ENCODE measurements around the gene NHLH1.

The NHLH1 gene

DNA sequence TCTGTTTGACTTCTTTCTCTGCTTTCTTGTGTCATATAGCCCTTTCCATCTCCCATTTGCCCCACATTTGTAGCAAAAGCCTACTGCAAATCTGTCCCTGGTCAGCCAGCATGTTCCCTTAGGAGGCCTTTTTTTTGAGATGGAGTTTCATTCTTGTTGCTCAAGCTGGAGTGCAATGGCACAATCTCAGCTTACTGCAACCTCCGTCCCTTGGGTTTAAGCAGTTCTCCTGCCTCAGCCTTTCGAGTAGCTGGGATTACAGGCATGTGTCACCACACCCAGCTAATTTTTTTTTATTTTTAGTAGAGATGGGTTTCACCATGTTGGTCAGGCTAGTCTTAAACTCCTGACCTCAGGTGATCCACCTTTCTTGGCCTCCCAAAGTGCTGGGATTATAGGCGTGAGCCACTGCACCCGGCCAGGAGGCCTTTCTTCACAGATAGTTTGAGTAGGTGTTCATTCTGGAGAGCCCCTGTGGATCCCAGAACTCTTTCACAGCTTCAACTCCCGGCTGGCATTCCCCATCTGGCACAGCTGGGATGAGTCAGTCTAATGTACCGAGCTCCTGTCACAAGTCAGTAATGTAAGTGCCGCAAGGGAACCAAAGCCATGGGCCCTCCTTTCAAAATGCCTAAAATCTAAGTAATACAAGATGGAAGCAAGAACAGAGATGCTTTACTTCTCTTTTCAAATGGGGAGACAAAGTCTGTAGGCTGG, 9.4 kb upstream of the NHLH1 start:
- no peak overlapping the region for H3K27ac ChIP-seq
- no peak for DNase-seq (ENCODE audit: low read depth, low spot score)

DNA sequence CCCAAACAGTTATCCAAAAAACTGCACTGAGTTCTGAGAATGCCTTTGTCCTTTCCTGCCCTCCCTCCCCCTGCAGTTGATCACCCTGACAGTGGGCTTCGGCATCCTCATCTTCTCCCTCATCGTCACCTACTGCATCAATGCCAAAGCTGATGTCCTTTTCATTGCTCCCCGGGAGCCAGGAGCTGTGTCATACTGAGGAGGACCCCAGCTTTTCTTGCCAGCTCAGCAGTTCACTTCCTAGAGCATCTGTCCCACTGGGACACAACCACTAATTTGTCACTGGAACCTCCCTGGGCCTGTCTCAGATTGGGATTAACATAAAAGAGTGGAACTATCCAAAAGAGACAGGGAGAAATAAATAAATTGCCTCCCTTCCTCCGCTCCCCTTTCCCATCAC, 8.8 kb upstream of the NHLH1 start:
- H3K27ac ChIP-seq, result no peak overlapping the region

GRCh38 chr1:160359559-160360226, 7.2 kb upstream of the NHLH1 start:
- no peak overlapping the region for H3K27ac ChIP-seq

More for the DNA sequence above, 8.8 kb upstream of the NHLH1 start:
- no peak for DNase-seq (ENCODE audit: low read depth, low spot score)

DNA sequence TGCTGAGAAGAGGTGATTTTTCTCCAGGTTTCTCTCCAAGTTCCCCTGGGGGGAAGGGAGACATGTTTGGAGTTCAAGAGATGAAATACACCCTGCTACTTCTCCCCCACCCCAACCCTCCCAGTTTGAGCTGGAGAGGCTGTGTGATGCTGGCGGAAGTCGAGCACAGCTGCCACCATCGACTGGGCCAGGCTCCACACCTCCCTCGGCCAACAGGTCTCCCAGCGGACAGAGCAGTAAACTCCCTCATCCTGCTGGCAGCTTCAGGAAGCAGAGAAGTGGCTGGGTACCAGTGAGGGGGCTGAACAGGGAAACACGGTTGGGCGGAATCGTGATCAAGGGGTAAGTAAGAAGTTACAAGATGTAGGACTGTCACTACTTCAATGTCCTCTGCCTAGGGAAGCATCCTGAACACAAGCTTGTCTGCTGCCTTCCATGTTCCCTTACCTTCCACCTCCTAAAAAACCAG, 6.6 kb upstream of the NHLH1 start:
- H3K27ac ChIP-seq, result no peak overlapping the region
- DNase-seq (ENCODE audit: low read depth, low spot score), result no peak

More at GRCh38 chr1:160359559-160360226, 7.2 kb upstream of the NHLH1 start:
- DNase-seq (ENCODE audit: low read depth, low spot score), result no peak

DNA sequence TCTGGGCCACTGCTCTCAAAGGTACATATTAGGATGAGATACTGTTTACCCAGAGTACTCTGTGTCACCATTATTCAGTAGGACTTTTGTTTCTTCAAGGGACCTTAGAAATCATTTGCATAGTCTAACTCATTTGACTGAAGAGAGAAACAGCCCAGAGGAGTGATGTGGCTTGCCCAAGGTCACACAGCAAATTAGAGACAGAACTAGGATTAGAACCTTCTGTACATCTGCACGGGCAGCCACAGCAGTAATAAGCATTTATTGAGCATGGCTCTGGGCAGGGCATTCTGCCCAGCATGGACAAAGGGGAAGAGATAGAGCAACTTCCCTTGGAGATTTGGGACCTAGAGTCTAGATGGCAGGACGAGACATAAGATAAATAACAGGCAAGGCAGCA, 5.7 kb upstream of the NHLH1 start:
- no peak overlapping the region for H3K27ac ChIP-seq
- DNase-seq (ENCODE audit: low read depth, low spot score), result no peak

- no peak overlapping the region for H3K27ac ChIP-seq
- DNase-seq (ENCODE audit: low read depth, low spot score), result no peak
These were observed 5.1 kb upstream of the NHLH1 start for GRCh38 chr1:160361814-160362167.

DNA sequence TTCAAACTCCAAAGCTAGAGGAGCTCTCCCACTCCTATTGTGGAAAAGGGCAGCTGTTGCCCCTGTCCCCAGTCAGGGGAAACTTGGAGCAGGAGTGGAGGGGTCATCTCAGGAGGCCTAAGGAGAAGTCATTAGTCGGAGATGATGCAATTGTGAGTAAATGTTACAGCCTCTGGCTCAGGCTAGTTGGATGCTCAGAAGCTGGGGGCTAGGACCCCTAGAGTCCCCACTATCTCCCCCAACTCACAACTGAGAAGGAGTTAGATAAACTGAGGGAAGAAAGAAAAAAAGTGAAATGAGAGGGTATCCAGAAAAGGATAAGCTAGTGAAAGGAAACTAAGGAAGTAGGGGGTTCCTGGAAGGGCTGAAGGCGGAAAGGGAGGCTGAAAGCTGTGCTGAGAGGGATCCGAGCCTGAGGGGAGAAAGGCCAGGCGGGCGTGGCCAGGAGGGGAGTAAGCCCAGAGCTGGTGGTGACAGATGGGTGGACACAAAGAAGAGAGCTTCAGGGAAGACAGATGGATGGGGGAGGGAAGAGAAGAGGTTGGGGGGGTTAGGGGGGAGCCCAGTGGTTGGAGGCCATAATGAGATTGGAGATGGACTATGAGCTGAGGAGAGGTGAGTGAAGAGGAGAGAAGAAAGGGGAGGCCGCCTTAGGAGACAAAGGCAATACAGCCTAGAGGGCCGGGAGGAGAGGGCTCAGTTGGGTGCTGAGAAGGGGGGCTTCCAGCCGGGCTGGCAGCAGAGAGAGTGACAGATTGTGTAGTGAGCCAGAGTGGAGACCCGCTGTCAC, 4.5 kb upstream of the NHLH1 start:
- DNase-seq (ENCODE audit: low read depth, low spot score), result no peak
- H3K27ac ChIP-seq, result no peak overlapping the region

GRCh38 chr1:160363010-160363409, 3.9 kb upstream of the NHLH1 start:
- H3K27ac ChIP-seq, result no peak overlapping the region
- no peak for DNase-seq (ENCODE audit: low read depth, low spot score)

- H3K27ac ChIP-seq, result no peak overlapping the region
- no peak for DNase-seq (ENCODE audit: low read depth, low spot score)
These were observed 2.7 kb upstream of the NHLH1 start for GRCh38 chr1:160363951-160364735.

DNA sequence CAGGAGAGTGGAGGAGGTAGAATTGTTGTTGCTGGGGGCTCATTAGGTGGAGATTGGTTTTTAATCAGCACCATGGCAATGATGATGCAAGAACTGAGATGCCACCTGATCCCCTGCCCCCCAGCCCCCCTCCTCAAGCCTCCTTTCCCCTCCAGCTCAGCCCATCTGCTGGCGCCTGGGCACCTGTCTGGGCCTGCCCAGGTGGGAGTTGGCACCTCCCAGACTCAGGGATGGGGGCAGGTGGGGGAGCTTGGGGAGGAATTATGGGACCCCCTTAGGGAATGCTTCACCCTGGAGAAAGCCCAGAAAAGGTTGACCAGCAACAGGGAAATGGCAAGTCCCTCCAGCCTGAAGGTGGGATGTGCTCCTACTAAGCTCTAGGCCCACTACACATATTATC, 1.5 kb upstream of the NHLH1 start:
- no peak overlapping the region for H3K27ac ChIP-seq
- DNase-seq (ENCODE audit: low read depth, low spot score), result no peak

- DNase-seq (ENCODE audit: low read depth, low spot score), result no peak
- no peak overlapping the region for H3K27ac ChIP-seq
These were observed 637 bp downstream of the NHLH1 start for GRCh38 chr1:160367516-160367900.

DNA sequence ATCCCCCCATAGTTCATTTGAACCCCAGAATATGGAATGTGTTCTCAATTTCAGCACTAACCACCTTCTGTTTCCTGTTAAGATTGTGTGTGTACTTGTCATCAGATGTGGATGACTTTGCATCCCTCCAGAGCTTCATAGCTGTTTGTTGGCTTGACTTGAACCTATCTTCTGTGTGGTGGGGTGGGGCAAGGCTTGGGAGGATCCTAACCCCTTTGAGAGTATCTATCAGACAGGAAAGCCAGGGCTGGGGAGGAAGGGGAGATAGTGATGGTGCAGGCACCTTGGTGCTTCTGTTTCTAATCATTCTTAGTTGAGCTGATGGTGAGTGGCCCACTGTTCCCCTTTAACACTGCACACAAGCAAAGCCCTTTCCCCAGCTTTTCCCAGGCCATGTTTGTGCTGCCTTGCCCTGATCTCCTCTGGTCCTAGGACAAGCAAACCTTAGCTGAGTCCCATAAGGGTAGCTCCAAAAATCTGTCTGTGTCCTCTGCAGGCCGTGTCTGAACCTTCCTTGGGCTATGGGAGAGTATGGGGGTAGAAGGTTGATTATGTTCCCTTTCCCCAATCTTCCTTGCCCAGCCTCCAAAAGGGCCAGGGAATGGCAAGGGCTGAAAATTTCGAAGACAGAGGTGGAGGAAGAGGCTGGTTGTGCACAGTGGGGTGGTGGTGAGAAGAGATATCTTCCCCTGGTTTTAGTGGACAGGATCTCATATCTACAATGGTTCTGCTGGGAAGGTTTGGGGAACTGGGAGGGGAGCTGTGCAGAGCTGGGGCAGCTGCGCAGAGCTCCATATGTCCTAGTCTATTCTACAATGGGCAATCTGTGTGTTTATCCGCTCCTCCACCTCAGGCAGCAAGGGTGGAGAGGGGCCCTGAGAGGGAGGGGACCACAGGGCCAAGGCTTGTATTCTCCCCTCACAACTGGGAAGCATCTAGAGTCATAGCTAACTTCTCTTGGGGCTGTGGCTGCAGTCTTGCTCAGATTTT, 1.4 kb downstream of the NHLH1 start:
- no peak overlapping the region for H3K27ac ChIP-seq
- DNase-seq (ENCODE audit: low read depth, low spot score), result no peak

DNA sequence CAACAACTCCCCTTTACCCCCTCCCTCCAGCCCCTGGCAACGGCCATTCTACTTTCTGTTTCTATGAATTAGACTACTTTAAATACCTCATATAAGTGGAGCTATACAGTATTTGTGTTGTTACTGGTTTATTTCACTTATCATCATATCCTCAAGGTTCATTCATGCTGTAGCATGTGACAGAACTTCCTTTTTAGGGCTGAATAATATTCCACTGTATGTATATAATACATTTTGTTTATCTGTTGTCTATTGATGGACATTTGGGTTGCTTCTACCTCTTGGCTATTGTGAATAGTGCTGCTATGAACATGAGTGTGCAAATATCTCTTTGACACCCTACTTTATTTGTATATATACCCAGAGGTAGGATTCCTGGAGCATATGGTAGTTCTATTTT, 2.2 kb downstream of the NHLH1 start:
- no peak for DNase-seq (ENCODE audit: low read depth, low spot score)
- no peak overlapping the region for H3K27ac ChIP-seq

DNA sequence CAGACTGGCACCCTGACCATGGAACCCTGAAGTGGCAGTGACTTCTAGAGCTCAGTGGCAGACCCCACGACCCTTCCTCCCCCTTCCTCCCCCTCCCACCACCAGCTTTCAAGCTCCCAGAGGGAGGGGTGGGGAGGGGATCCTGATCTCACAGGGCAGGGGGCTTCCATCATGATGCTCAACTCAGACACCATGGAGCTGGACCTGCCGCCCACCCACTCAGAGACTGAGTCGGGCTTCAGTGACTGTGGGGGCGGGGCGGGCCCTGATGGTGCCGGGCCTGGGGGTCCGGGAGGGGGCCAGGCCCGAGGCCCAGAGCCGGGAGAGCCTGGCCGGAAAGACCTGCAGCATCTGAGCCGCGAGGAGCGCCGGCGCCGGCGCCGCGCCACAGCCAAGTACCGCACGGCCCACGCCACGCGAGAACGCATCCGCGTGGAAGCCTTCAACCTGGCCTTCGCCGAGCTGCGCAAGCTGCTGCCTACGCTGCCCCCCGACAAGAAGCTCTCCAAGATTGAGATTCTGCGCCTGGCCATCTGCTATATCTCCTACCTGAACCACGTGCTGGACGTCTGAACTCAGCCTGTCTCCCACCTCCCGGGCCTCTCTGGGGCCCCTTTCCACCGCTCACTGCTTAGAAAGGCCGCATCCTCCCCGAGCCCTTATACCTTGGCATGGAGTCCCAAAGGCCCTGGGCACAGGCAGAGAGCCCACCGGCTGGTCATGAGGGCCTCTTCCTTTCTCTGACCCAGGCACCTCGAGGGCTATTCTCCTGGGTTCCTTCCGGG, 3.9 kb downstream of the NHLH1 start:
- DNase-seq (ENCODE audit: low read depth, low spot score), result no peak
- no peak overlapping the region for H3K27ac ChIP-seq

DNA sequence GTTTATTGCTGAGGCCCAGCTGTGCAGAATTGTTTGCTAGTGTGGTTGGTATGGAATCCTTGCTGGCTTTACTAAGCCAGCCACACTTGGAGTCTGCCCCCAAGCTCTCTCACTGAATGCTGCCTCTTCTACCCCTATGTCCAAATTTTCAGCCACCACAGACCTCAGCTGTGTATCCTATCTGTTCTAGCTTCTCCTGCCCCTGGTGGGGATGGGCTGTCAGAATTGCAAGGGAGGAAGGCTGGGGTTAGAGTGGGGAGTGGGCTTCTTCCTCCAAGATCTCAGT, 4.4 kb downstream of the NHLH1 start:
- no peak for DNase-seq (ENCODE audit: low read depth, low spot score)
- H3K27ac ChIP-seq, result no peak overlapping the region

DNA sequence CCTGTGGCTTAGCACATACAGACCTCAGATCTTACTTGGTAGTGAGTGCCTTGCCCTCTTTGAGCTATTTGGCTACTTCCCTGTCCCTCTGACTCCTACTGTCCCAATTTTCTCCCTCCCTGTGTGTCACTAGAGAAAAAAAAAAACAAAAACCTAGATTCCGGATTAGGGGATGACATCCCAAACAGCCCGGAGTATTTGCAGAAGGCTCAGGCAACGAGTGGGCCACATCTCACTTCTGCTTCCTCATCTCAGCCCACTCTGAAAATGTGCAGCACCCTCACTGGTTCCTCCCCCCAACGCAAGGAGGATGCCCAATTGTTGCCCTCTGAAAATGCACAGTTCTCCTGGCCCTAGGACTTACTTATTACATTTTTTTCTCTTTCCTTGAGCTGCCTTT, 4.9 kb downstream of the NHLH1 start:
- no peak for DNase-seq (ENCODE audit: low read depth, low spot score)
- no peak overlapping the region for H3K27ac ChIP-seq

GRCh38 chr1:160373696-160374095, 6.8 kb downstream of the NHLH1 start:
- no peak overlapping the region for H3K27ac ChIP-seq
- DNase-seq (ENCODE audit: low read depth, low spot score), result no peak

DNA sequence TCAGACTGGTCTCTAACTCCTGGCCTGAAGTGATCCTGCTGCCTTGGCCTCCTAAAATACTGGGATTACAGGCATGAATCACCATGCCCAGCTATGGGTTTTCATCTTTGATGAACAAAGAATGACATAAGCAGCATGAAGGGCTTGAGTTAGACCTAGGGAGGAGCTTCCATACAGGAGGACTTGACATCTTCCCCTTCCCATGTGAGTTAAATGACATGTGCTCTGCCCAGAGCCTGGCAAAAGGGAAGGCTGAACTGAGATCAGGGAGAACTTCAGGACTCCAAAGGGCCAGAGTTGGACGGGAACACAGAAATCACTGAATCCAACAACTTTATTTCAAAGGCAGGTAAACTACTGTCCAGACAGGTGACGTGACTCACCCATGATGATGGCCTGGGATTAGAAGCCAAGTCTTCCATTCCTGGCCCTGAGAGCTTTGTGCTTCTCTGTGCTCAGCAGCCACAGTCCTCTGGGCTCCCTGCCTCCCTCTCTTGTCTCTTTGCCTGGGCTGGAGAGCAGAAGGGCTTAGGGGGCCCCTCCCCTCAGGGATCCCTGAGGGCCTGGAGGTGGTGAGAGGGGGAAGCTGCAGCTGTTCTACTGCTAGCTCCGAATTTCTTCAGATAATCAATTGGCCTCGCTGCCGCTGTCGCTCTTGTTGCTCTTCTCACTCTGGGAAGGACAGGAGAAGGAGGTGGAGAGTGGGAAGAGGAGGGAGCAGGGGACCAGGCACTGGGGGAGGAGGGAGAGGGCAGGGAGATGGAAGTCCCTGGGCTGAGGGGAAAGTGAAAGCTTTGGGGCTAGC, 7.6 kb downstream of the NHLH1 start:
- H3K27ac ChIP-seq, result no peak overlapping the region
- DNase-seq (ENCODE audit: low read depth, low spot score), result no peak

All from epithelial cell of prostate (primary cell).